ENCODE data around the gene B3GLCT. TPM values are rescaled to one million over a fixed set of nuclear protein-coding genes. Genes with fewer than 3 reads are reported as not detected.
A peak's percentile ranks its signal among the peaks of the same experiment; 100 is the strongest.

Gene B3GLCT
- total RNA-seq, 1 donor, result 18.8 TPM

GRCh38 chr13:31168736-31169135, 31.0 kb upstream of the B3GLCT start:
- Histone ChIP-seq H3K9me3 (ENCODE audit: low read depth, low read length) (no peaks in the 10 kb centered on the region), H3K27me3 (ENCODE audit: insufficient read depth, low read length) (no peaks in the 10 kb centered on the region), H3K4me2 (ENCODE audit: insufficient read depth, low read length) (no peak overlapping the region), H3K4me1 (ENCODE audit: insufficient read depth, low read length) (peaks cover 15% of the 10 kb centered on the region), H2AFZ (ENCODE audit: low read length) (no peak overlapping the region), H4K20me1 (ENCODE audit: insufficient read depth, low read length) (no peaks in the 10 kb centered on the region), H3K4me3 (ENCODE audit: insufficient read depth, low read length) (no peak overlapping the region), H3K79me2 (ENCODE audit: insufficient read depth, low read length) (no peaks in the 10 kb centered on the region), H3K36me3 (ENCODE audit: insufficient read depth, low read length) (no peaks in the 10 kb centered on the region), H3K27ac (ENCODE audit: low read depth, low read length) (no peak overlapping the region)
- no peak for TF ChIP-seq CTCF (IDR thresholded peaks at IDR 0.05; ENCODE audit: extremely low read depth, low read depth, low read length)
- no peak for DNase-seq (ENCODE audit: insufficient read length, low spot score, missing footprints)

- H3K36me3 ChIP-seq (ENCODE audit: insufficient read depth, low read length), result no peaks in the 10 kb centered on the region
- H3K4me2 ChIP-seq (ENCODE audit: insufficient read depth, low read length), result no peak overlapping the region
- H3K27ac ChIP-seq (ENCODE audit: low read depth, low read length), result peak overlapping the region; percentile 49
- TF ChIP-seq CTCF (IDR thresholded peaks at IDR 0.05; ENCODE audit: extremely low read depth, low read depth, low read length), result no peak
- H3K4me1 ChIP-seq (ENCODE audit: insufficient read depth, low read length), result peaks cover 15% of the 10 kb centered on the region
- H3K27me3 ChIP-seq (ENCODE audit: insufficient read depth, low read length), result no peaks in the 10 kb centered on the region
- H3K9me3 ChIP-seq (ENCODE audit: low read depth, low read length), result no peaks in the 10 kb centered on the region
- H4K20me1 ChIP-seq (ENCODE audit: insufficient read depth, low read length), result no peaks in the 10 kb centered on the region
- DNase-seq (ENCODE audit: insufficient read length, low spot score, missing footprints), result no peak
- no peaks in the 10 kb centered on the region for H3K79me2 ChIP-seq (ENCODE audit: insufficient read depth, low read length)
- no peak overlapping the region for H3K4me3 ChIP-seq (ENCODE audit: insufficient read depth, low read length)
- H2AFZ ChIP-seq (ENCODE audit: low read length), result no peak overlapping the region
These were observed 27.8 kb upstream of the B3GLCT start for GRCh38 chr13:31172001-31172400.

GRCh38 chr13:31172535-31172934, 27.2 kb upstream of the B3GLCT start:
- Histone ChIP-seq H3K4me3 (ENCODE audit: insufficient read depth, low read length) (no peak overlapping the region), H3K27me3 (ENCODE audit: insufficient read depth, low read length) (no peaks in the 10 kb centered on the region), H4K20me1 (ENCODE audit: insufficient read depth, low read length) (no peaks in the 10 kb centered on the region), H3K4me1 (ENCODE audit: insufficient read depth, low read length) (peaks cover 15% of the 10 kb centered on the region), H3K9me3 (ENCODE audit: low read depth, low read length) (no peaks in the 10 kb centered on the region), H3K36me3 (ENCODE audit: insufficient read depth, low read length) (no peaks in the 10 kb centered on the region), H3K27ac (ENCODE audit: low read depth, low read length) (peak overlapping the region; percentile 49), H3K79me2 (ENCODE audit: insufficient read depth, low read length) (no peaks in the 10 kb centered on the region), H3K4me2 (ENCODE audit: insufficient read depth, low read length) (peak overlapping the region; percentile 49), H2AFZ (ENCODE audit: low read length) (no peak overlapping the region)
- peak; percentile 75 for DNase-seq (ENCODE audit: insufficient read length, low spot score, missing footprints)
- no peak for TF ChIP-seq CTCF (IDR thresholded peaks at IDR 0.05; ENCODE audit: extremely low read depth, low read depth, low read length)

GRCh38 chr13:31174018-31174417, 25.8 kb upstream of the B3GLCT start:
- Histone ChIP-seq H3K4me1 (ENCODE audit: insufficient read depth, low read length) (peaks cover 15% of the 10 kb centered on the region), H3K36me3 (ENCODE audit: insufficient read depth, low read length) (no peaks in the 10 kb centered on the region), H3K4me2 (ENCODE audit: insufficient read depth, low read length) (no peak overlapping the region), H4K20me1 (ENCODE audit: insufficient read depth, low read length) (no peaks in the 10 kb centered on the region), H2AFZ (ENCODE audit: low read length) (no peak overlapping the region), H3K4me3 (ENCODE audit: insufficient read depth, low read length) (no peak overlapping the region), H3K27me3 (ENCODE audit: insufficient read depth, low read length) (no peaks in the 10 kb centered on the region), H3K27ac (ENCODE audit: low read depth, low read length) (no peak overlapping the region), H3K9me3 (ENCODE audit: low read depth, low read length) (no peaks in the 10 kb centered on the region), H3K79me2 (ENCODE audit: insufficient read depth, low read length) (no peaks in the 10 kb centered on the region)
- no peak for DNase-seq (ENCODE audit: insufficient read length, low spot score, missing footprints)
- peak; percentile 45 for TF ChIP-seq CTCF (IDR thresholded peaks at IDR 0.05; ENCODE audit: extremely low read depth, low read depth, low read length)
